Stimulated activated naive CD8-positive, alpha-beta T cell treated with anti-CD3 and anti-CD28 coated beads, Interleukin-15, amount 100 ng/mL, for 72 hours (primary cell): ENCODE data around the gene ZNF554.
"Not testable (repeated sequence)": the region's sequence is repeated elsewhere in the genome, so short reads cannot be mapped to it uniquely, and the experiment has no call there.

ENCODE experiments used
- ATAC-seq: fragments of 150-1000 bp; cut with Tn5 transposase; 2 replicates; pipeline ENCODE4 v1.10.0; 2021; ENCODE audit warnings: mild to moderate bottlenecking, moderate library complexity
- DNase-seq, 2 donors: peaks; one replicate each; pipeline ENCODE4 v3.0.0; 2021 to 2022
- H3K27ac Mint-ChIP-seq, 2 donors: one replicate each; pipeline ENCODE4 v1.8.0; 2022; ENCODE audit warnings: mild to moderate bottlenecking in 2 of 2, mixed read lengths in 2 of 2, moderate library complexity in 2 of 2
- H3K27me3 Mint-ChIP-seq: one replicate; pipeline ENCODE4 v1.8.0; 2022; ENCODE audit warnings: mixed read lengths
- H3K4me1 Mint-ChIP-seq: one replicate; pipeline ENCODE4 v1.8.0; 2022; ENCODE audit warnings: mild to moderate bottlenecking, mixed read lengths
- H3K4me3 Mint-ChIP-seq, 2 donors: one replicate each; pipeline ENCODE4 v1.8.0; 2022; ENCODE audit warnings: mild to moderate bottlenecking in 2 of 2, mixed read lengths in 2 of 2, moderate library complexity in 1 of 2
- H3K9me3 Mint-ChIP-seq, 2 donors: one replicate each; pipeline ENCODE4 v1.8.0; 2022; ENCODE audit warnings: mixed read lengths in 2 of 2

The ZNF554 gene

GRCh38 chr19:2856457-2857050, 36.9 kb downstream of the ZNF554 start:
- H3K27me3 Mint-ChIP-seq, result no peaks in the 10 kb centered on the region
- DNase-seq, result no peak
- peaks cover 25% of the 10 kb centered on the region for H3K4me1 Mint-ChIP-seq
- H3K9me3 Mint-ChIP-seq, result peaks cover 29 to 50% of the 10 kb centered on the region in 2 donors
- no peak overlapping the region for H3K27ac Mint-ChIP-seq
- peak; percentile 60 for ATAC-seq
- H3K4me3 Mint-ChIP-seq, result peak overlapping the region in 1 of 2 donors; percentile 37

GRCh38 chr19:2858864-2859263, 39.2 kb downstream of the ZNF554 start:
- H3K4me1 Mint-ChIP-seq, result peaks cover 25% of the 10 kb centered on the region
- H3K9me3 Mint-ChIP-seq, result peaks cover 11 to 28% of the 10 kb centered on the region in 2 donors
- ATAC-seq (no peak), DNase-seq (no peak)
- no peak overlapping the region for H3K4me3 Mint-ChIP-seq
- no peak overlapping the region for H3K27ac Mint-ChIP-seq
- H3K27me3 Mint-ChIP-seq, result no peaks in the 10 kb centered on the region

GRCh38 chr19:2863816-2864215, 44.1 kb downstream of the ZNF554 start:
- ATAC-seq, result no peak
- DNase-seq, result no peak
- Mint-ChIP-seq H3K4me3 (no peak overlapping the region), H3K9me3 (peaks cover 0 to 15% of the 10 kb centered on the region in 2 donors), H3K4me1 (peaks cover 9% of the 10 kb centered on the region), H3K27ac (no peak overlapping the region), H3K27me3 (peaks cover 15% of the 10 kb centered on the region)

GRCh38 chr19:2865334-2866100, 45.8 kb downstream of the ZNF554 start:
- ATAC-seq (no peak), DNase-seq (no peak)
- peaks cover 5% of the 10 kb centered on the region for H3K4me1 Mint-ChIP-seq
- no peak overlapping the region for H3K4me3 Mint-ChIP-seq
- peaks cover 15% of the 10 kb centered on the region for H3K27me3 Mint-ChIP-seq
- peaks cover 0 to 8% of the 10 kb centered on the region in 2 donors for H3K9me3 Mint-ChIP-seq
- no peak overlapping the region for H3K27ac Mint-ChIP-seq

- peaks cover 5% of the 10 kb centered on the region for H3K4me1 Mint-ChIP-seq
- H3K27me3 Mint-ChIP-seq, result peaks cover 15% of the 10 kb centered on the region
- H3K27ac Mint-ChIP-seq, result no peak overlapping the region
- no peak overlapping the region for H3K4me3 Mint-ChIP-seq
- DNase-seq (no peak), ATAC-seq (no peak)
- H3K9me3 Mint-ChIP-seq, result peaks cover 6 to 8% of the 10 kb centered on the region in 2 donors
Measured at GRCh38 chr19:2866495-2867024, 46.9 kb downstream of the ZNF554 start.

- DNase-seq (no peak), ATAC-seq (no peak)
- H3K9me3 Mint-ChIP-seq, result peaks cover 8 to 9% of the 10 kb centered on the region in 2 donors
- peaks cover 5% of the 10 kb centered on the region for H3K4me1 Mint-ChIP-seq
- H3K4me3 Mint-ChIP-seq, result no peak within 1 kb of the TSS
- peaks cover 15% of the 10 kb centered on the region for H3K27me3 Mint-ChIP-seq
- H3K27ac Mint-ChIP-seq, result no peak within 1 kb of the TSS
Measured at GRCh38 chr19:2867025-2867991, 47.6 kb downstream of the ZNF554 start, which contains the start of gene ZNF556. Gene ZNF556, plus strand, starts transcription at chr19:2867335. Its CDS starts 87 bp downstream, at chr19:2867422.

GRCh38 chr19:2869618-2870017, 50.0 kb downstream of the ZNF554 start:
- Mint-ChIP-seq H3K4me1 (peaks cover 5% of the 10 kb centered on the region), H3K9me3 (peaks cover 8 to 9% of the 10 kb centered on the region in 2 donors), H3K27me3 (peaks cover 15% of the 10 kb centered on the region), H3K27ac (no peak overlapping the region), H3K4me3 (no peak overlapping the region)
- DNase-seq, result no peak
- no peak for ATAC-seq

- H3K27ac Mint-ChIP-seq, ATAC-seq, H3K4me1 Mint-ChIP-seq, H3K27me3 Mint-ChIP-seq, H3K9me3 Mint-ChIP-seq, H3K4me3 Mint-ChIP-seq: not testable (repeated sequence)
- peak in 1 of 2 donors; percentile 31 for DNase-seq
Measured at GRCh38 chr19:2872175-2872574, 52.5 kb downstream of the ZNF554 start.

- peaks cover 0 to 14% of the 10 kb centered on the region in 2 donors for H3K9me3 Mint-ChIP-seq
- no peaks in the 10 kb centered on the region for H3K4me1 Mint-ChIP-seq
- no peak overlapping the region for H3K27ac Mint-ChIP-seq
- ATAC-seq (no peak), DNase-seq (no peak)
- H3K27me3 Mint-ChIP-seq, result no peaks in the 10 kb centered on the region
- no peak overlapping the region for H3K4me3 Mint-ChIP-seq
Measured at GRCh38 chr19:2877398-2878331, 58.0 kb downstream of the ZNF554 start.

GRCh38 chr19:2883686-2884439, 64.2 kb downstream of the ZNF554 start:
- no peak for DNase-seq
- H3K27ac Mint-ChIP-seq, result no peak overlapping the region

GRCh38 chr19:2885736-2886135, 66.1 kb downstream of the ZNF554 start:
- no peak overlapping the region for H3K4me3 Mint-ChIP-seq
- H3K27me3 Mint-ChIP-seq, result no peaks in the 10 kb centered on the region
- peaks cover 12% of the 10 kb centered on the region for H3K4me1 Mint-ChIP-seq
- DNase-seq (no peak), ATAC-seq (no peak)
- H3K9me3 Mint-ChIP-seq, result no peaks in the 10 kb centered on the region
- H3K27ac Mint-ChIP-seq, result no peak overlapping the region

More at GRCh38 chr19:2883686-2884439, 64.2 kb downstream of the ZNF554 start:
- no peak for ATAC-seq
- H3K27me3 Mint-ChIP-seq, result no peaks in the 10 kb centered on the region
- H3K4me1 Mint-ChIP-seq, result peaks cover 10% of the 10 kb centered on the region
- H3K9me3 Mint-ChIP-seq, result peaks cover 0 to 7% of the 10 kb centered on the region in 2 donors
- no peak overlapping the region for H3K4me3 Mint-ChIP-seq
